Progenitor cell of endocrine pancreas (in vitro differentiated cells): Measurements from ENCODE around the gene EHF. TPM values are rescaled to one million over a fixed set of nuclear protein-coding genes. Genes with fewer than 3 reads are reported as not detected.
A peak's percentile ranks its signal among the peaks of the same experiment; 100 is the strongest.
"Not testable (repeated sequence)": the region's sequence is repeated elsewhere in the genome, so short reads cannot be mapped to it uniquely, and the experiment has no call there.

Source experiments
- DNase-seq: peaks from one replicate; pipeline ENCODE4 v3.0.0; 2021; ENCODE audit warnings: low spot score; ENCODE audit not compliant: unreplicated experiment
- H3K27ac Mint-ChIP-seq: 2 replicates; pipeline ENCODE4 v1.8.0; 2021; ENCODE audit warnings: mild to moderate bottlenecking, moderate library complexity, mixed read lengths
- H3K27me3 Mint-ChIP-seq: 2 replicates; pipeline ENCODE4 v1.8.0; 2021; ENCODE audit warnings: mixed read lengths
- H3K36me3 Mint-ChIP-seq: 2 replicates; pipeline ENCODE4 v1.8.0; 2022; ENCODE audit warnings: mixed read lengths; ENCODE audit not compliant: insufficient read depth
- H3K4me1 Mint-ChIP-seq: 2 replicates; pipeline ENCODE4 v1.8.0; 2021; ENCODE audit warnings: low read depth, mixed read lengths
- H3K4me3 Mint-ChIP-seq: 2 replicates; pipeline ENCODE4 v1.8.0; 2021; ENCODE audit warnings: low read depth, mild to moderate bottlenecking, moderate library complexity, mixed read lengths
- H3K9me3 Mint-ChIP-seq: 2 replicates; pipeline ENCODE4 v1.8.0; 2021; ENCODE audit warnings: low read depth, mixed read lengths
- total RNA-seq: library from RNA; stranded (reverse); gene quantifications from 2 replicates; pipeline ENCODE4 v1.2.1, GENCODE V29; 2021
- TF ChIP-seq, protein P1 (sequence below): fragments of 200-600 bp; sonication (generic); IDR thresholded peaks from one replicate; pipeline ENCODE4 v1.5.0; 2021; ENCODE audit warnings: antibody characterized with exemption, mild to moderate bottlenecking; ENCODE audit not compliant: unreplicated experiment

Gene EHF
- total RNA-seq, 1 donor from 2014 or later, result 18.6 TPM

DNA sequence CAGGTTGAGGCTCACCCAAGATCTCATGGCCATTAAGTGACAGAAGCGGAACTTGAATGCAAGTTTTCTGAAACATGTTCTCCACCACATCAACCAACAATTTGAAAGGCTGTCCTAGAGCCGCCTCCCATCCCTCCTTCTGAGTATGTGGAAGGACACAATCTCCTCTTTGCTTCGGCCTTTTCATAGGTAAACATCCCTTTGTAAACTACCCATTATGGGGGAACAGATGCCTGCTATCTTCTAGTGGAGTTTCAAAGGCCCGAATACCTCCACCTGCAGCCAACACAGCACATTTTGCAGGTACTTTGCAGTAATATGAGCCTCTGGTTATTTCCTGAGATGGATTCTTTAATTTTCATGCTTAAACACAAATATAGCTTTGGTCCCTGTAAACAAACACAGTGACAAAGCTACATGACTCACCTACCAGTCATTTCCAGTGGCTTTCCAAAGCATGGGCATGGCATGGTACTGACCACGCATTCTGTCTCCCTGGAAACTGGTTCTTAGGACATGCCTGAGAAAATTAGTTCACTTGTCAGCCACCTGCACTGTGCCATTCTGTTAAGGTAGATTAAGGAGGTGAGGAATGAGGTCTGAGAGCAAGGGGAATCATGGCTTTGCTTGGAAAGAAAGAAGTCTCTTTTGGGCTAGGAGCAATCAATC, 60.2 kb downstream of the EHF start:
- TF ChIP-seq, protein P1, sequence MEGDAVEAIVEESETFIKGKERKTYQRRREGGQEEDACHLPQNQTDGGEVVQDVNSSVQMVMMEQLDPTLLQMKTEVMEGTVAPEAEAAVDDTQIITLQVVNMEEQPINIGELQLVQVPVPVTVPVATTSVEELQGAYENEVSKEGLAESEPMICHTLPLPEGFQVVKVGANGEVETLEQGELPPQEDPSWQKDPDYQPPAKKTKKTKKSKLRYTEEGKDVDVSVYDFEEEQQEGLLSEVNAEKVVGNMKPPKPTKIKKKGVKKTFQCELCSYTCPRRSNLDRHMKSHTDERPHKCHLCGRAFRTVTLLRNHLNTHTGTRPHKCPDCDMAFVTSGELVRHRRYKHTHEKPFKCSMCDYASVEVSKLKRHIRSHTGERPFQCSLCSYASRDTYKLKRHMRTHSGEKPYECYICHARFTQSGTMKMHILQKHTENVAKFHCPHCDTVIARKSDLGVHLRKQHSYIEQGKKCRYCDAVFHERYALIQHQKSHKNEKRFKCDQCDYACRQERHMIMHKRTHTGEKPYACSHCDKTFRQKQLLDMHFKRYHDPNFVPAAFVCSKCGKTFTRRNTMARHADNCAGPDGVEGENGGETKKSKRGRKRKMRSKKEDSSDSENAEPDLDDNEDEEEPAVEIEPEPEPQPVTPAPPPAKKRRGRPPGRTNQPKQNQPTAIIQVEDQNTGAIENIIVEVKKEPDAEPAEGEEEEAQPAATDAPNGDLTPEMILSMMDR, result no peak
- Mint-ChIP-seq H3K9me3 (no peaks in the 10 kb centered on the region), H3K4me1 (peaks cover 21% of the 10 kb centered on the region), H3K36me3 (no peaks in the 10 kb centered on the region), H3K4me3 (peak overlapping the region; percentile 12), H3K27ac (peak overlapping the region; percentile 56), H3K27me3 (no peaks in the 10 kb centered on the region)
- DNase-seq, result no peak

DNA sequence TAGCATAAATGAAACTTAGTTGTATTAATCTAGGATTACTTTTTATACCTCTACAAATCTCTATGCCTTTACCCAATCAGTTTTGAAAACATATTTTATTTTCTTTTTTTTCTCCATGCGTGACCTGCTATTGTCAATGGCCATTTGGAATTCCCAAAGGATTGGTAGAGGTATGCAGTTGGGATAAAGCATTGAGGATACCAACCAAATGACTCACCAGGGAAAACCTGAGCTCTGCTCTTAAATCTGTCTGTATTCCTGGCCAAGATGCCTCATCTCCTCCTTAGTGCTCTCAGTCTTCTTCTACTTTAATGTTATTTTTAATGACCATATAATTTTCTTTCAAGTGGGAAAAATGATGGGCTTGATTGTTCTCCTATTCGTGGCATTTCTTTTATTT, 61.9 kb downstream of the EHF start:
- Mint-ChIP-seq H3K9me3 (no peaks in the 10 kb centered on the region), H3K4me1 (peaks cover 13% of the 10 kb centered on the region), H3K27me3 (no peaks in the 10 kb centered on the region), H3K4me3 (no peak overlapping the region), H3K36me3 (no peaks in the 10 kb centered on the region), H3K27ac (no peak overlapping the region)
- no peak for DNase-seq
- TF ChIP-seq, protein P1, result no peak

DNA sequence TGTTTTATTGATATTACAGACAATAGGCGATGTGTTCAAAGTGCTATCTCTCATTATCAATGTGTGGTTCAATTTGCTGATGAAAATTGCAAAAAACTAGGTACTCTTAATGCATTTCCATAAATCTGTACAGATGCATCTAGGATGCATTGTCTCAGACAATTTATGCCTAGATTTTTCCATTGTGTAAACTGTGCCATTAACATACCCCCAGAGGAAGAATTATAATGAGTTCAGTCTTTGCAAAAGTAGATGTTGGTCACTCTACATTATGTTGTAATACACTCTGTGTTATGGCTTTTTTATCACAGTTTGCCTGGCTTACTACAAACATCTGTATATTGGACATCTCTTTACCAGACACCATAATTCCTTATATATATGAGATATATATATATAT, 62.5 kb downstream of the EHF start:
- TF ChIP-seq, protein P1, result no peak
- Mint-ChIP-seq H3K27ac (no peak overlapping the region), H3K36me3 (no peaks in the 10 kb centered on the region), H3K4me1 (peaks cover 13% of the 10 kb centered on the region), H3K4me3 (no peak overlapping the region), H3K9me3 (no peaks in the 10 kb centered on the region), H3K27me3 (no peaks in the 10 kb centered on the region)
- no peak for DNase-seq

DNA sequence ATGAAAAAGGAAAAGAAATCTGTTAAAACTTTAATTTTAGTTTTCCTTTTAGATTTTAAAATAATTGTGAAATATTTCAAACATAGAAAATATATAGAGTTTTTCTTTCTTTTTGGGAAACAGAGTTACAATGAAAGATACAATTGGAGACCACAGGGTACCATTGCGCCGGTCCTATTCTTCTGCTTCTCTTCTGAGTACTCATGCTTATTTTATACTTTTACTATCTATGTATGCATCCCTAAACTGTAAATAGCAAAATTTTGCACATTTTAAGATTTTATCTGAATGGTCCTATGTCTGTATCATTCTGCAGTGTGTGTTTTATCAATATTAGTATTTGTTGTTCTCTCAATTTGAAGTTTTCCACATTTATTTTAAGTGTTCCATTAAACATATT, 65.0 kb downstream of the EHF start:
- Mint-ChIP-seq H3K36me3 (peaks cover 2% of the 10 kb centered on the region), H3K4me1 (peaks cover 11% of the 10 kb centered on the region), H3K9me3 (no peaks in the 10 kb centered on the region), H3K27ac (no peak overlapping the region), H3K4me3 (no peak overlapping the region), H3K27me3 (no peaks in the 10 kb centered on the region)
- DNase-seq, result no peak
- TF ChIP-seq, protein P1, result no peak

DNA sequence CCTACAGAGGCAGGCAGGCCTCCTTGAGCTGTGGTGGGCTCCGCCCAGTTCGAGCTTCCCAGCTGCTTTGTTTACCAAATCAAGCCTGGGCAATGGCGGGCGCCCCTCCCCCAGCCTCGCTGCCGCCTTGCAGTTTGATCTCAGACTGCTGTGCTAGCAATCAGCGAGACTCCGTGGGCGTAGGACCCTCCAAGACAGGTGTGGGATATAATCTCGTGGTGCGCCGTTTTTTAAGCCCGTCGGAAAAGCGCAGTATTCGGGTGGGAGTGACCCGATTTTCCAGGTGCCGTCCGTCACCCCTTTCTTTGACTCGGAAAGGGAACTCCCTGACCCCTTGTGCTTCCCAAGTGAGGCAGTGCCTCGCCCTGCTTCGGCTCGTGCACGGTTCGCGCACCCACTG, 71.4 kb downstream of the EHF start:
- peaks cover 24% of the 10 kb centered on the region for H3K9me3 Mint-ChIP-seq
- peaks cover 29% of the 10 kb centered on the region for H3K36me3 Mint-ChIP-seq
- H3K4me3 Mint-ChIP-seq, result peak overlapping the region; percentile 91
- H3K4me1 Mint-ChIP-seq, DNase-seq, H3K27me3 Mint-ChIP-seq: not testable (repeated sequence)
- peak overlapping the region; percentile 98 for H3K27ac Mint-ChIP-seq

DNA sequence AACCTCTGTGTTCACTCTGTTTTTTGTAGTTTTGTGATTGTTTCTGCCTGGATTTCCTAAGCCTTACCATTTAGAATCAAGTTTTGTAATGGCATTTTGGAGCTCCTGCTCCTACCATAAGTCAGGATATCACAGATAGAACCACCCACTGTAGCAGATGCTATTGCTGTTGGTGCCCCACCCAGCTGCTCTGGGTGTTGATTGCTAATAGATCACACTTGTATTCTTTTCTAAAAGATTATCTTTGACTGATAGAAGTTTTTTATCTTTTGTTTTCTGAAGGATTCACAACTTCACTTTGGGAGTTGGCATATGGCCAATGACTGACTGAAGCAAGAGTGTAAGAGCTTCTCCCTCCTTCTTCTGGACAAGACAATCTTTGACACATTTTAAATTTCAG, 76.0 kb downstream of the EHF start:
- Mint-ChIP-seq H3K4me1 (no peaks in the 10 kb centered on the region), H3K27ac (no peak overlapping the region), H3K9me3 (peaks cover 38% of the 10 kb centered on the region), H3K36me3 (peaks cover 49% of the 10 kb centered on the region), H3K27me3 (no peaks in the 10 kb centered on the region), H3K4me3 (no peak overlapping the region)
- no peak for DNase-seq
- TF ChIP-seq, protein P1, result no peak
